ENCODE measurements around the gene ZDHHC12.
A peak's percentile ranks its signal among the peaks of the same experiment; 100 is the strongest.
"Not testable (repeated sequence)": the region's sequence is repeated elsewhere in the genome, so short reads cannot be mapped to it uniquely, and the experiment has no call there.

Gene ZDHHC12

DNA sequence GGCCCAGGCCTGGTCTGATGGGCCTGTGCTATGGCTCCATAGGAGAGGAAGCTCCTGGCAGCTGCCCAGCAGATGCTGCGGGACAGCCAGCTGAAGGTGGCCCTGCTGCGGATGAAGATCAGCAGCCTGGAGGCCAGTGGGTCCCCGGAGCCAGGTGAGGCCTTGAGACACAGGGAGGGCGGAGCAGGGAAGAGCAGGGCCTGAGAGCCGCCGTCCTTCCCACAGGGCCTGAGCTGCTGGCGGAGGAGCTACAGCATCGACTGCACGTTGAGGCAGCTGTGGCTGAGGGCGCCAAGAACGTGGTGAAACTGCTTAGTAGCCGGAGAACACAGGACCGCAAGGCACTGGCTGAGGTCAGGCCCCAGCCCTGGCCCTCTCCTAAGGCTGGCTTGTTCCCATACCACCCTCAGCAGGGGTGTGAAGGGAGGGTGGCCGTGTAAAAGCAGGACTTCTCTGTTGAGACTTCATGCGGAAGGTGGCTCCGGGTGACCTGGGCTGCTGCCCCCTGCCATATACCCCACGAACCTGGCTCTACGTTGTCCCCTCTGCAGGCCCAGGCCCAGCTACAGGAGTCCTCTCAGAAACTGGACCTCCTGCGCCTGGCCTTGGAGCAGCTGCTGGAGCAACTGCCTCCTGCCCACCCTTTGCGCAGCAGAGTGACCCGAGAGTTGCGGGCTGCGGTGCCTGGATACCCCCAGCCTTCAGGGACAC, 17.1 kb downstream of the ZDHHC12 start:
- DNase-seq = no peak

DNA sequence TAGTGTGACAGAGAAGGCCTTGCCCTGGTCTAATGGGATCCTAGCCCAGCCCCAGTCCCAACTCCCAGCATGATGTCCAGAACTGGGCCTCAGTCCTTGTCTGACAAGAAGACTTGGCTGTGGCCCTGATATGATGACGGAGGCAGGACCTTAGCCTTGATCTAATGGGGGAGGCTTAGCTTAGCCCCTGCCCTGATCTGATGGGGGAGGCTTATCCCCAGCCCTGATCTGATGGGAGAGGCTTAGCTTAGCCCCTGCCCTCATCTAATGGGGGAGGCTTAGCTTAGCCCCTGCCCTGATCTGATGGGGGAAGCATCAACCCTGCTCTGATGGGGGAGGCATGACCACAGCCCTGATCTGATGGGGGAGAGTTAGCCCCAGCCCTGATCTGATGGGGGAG, 17.9 kb downstream of the ZDHHC12 start:
- DNase-seq = no peak

DNA sequence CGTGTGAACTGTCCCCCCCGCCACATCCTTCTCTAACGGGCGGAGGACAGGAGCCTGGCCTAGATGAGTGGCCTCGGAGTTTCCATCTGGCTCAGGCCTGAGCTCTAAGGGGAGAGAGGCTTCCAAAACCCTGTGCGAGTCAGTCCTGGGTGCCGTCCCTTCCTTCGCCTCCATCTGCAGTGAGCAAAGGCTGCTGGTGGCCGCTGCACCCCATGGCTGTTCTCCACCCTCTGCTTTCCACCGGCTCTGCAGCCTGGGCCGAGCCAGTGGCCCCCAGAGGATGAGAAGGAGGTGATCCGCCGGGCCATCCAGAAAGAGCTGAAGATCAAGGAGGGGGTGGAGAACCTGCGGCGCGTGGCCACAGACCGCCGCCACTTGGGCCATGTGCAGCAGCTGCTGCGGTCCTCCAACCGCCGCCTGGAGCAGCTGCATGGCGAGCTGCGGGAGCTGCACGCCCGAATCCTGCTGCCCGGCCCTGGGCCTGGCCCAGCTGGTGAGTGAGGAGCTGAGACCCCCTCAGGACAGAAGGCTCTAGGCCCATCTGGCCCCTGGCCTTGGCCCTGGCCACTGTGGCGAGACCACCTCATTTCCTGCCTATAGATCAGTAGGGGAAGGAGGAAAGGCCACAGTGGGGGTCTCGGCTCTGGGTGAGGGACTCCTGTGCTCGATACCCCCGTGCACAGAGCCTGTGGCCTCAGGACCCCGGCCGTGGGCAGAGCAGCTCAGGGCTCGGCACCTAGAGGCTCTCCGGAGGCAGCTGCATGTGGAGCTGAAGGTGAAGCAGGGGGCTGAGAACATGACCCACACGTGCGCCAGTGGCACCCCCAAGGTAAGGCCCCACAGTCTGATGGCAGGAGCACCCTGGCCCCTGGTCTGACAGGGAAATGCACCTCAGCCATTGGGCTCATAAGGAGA, 18.6 kb downstream of the ZDHHC12 start:
- DNase-seq = no peak

- DNase-seq = no peak
Observed at GRCh38 chr9:128704356-128704670, 19.6 kb downstream of the ZDHHC12 start.

GRCh38 chr9:128703616-128704355, 20.1 kb downstream of the ZDHHC12 start:
- no peak for DNase-seq

DNA sequence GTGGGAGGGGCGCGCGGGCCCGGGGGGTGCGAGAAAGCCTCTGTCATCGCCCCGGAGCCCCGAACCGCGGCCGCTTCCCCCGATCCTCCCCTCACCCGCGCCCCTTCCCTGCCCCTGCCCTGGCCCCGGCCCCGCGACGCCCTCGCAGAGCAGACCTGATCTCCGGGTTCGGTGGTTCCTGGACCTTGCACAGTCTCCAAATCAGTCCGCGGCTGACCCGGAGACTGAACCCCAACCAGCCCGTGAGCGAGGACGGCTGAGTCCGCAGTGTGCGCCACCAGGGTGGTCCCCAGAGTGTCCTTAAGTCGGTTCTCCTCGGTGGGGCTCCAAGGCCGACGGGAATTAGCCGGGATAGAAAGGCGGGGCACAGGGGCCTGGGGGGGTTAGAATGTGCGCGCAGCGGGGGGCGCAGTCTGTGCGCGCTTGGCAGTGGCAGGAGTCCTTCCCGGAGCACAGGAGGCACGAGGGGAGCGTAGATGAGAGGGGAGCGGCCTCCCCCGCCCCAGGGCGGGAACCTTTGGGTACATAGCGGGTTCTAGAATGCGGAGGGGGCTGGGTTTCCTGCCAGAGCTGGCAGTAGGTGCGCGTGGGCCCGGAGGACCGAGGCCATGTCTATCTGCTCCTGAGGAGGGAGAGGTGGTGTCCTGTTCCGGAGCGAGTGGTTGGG, 20.8 kb downstream of the ZDHHC12 start:
- no peak for DNase-seq

- peak; percentile 51 to 54 for DNase-seq
Observed at GRCh38 chr9:128702445-128702948, 21.4 kb downstream of the ZDHHC12 start, which contains the start of gene PKN3. PKN3 (plus strand) TSS chr9:128702503; CDS start chr9:128702916, 413 bp downstream.

DNA sequence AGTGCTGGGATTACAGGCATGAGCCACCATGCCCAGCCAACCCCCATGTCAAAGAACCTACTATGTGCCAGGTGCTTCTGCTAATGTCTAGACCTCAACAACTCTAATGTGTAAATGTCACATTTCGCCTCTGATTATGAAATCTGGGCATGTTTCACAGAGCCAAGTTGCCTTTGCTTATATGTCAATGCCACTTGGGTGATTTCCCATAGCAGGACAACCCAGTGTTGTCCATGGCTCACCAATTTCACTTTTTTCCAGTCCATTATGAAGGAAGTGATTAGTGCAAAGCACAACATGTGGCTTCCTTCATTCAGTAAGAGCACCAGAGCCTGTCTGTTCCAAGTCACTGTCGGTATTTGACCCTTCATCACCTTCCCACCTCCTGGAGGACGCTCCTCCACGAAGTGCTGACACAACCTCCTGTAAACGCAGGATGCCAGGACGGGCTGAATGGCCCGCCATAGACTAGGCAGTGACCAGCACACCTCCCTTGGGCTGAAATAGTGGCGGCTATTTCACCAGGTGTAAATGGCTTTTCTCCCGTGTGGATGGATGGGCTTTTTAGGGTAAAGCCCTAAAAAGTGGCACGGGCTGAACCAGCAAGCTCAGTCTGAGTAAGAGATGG, 22.6 kb downstream of the ZDHHC12 start:
- DNase-seq = no peak

- not testable (repeated sequence) for DNase-seq
Observed at GRCh38 chr9:128699096-128699795, 24.7 kb downstream of the ZDHHC12 start.

GRCh38 chr9:128696923-128697707, 26.8 kb downstream of the ZDHHC12 start:
- DNase-seq = no peak

- DNase-seq = no peak
Observed at GRCh38 chr9:128694344-128694743, 29.6 kb downstream of the ZDHHC12 start.

DNA sequence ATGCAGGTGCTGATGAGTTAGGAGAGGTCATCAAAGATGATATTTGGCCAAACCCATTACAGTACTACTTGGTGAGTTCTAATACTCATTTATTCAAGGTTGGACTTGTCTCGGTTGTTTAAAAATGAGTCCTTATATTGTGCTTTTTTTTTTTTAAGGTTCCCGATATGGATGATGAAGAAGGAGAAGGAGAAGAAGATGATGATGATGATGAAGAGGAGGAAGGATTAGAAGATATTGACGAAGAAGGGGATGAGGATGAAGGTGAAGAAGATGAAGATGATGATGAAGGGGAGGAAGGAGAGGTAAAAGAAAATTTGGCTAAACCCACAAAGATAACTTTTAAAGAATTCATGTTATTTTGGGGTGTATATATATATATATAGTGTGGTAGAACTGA, 30.2 kb downstream of the ZDHHC12 start:
- DNase-seq = not testable (repeated sequence)

DNA sequence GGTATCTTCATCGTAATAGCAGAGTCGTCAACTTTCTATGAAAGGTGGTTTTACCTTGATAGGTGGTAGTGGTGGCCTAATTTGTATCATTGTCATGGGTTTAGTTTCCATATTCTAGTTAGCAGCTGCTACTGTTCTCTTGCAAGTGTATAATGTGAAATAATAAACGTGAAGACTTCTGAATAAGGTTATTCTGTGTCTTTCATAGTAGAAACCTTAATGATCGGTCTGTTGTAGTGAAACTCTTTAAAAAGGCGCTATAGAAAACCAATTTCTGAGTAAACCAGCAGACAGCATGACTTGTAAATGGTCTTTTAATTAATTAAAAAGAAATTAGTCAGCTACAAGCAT, 33.3 kb downstream of the ZDHHC12 start:
- DNase-seq = no peak

DNA sequence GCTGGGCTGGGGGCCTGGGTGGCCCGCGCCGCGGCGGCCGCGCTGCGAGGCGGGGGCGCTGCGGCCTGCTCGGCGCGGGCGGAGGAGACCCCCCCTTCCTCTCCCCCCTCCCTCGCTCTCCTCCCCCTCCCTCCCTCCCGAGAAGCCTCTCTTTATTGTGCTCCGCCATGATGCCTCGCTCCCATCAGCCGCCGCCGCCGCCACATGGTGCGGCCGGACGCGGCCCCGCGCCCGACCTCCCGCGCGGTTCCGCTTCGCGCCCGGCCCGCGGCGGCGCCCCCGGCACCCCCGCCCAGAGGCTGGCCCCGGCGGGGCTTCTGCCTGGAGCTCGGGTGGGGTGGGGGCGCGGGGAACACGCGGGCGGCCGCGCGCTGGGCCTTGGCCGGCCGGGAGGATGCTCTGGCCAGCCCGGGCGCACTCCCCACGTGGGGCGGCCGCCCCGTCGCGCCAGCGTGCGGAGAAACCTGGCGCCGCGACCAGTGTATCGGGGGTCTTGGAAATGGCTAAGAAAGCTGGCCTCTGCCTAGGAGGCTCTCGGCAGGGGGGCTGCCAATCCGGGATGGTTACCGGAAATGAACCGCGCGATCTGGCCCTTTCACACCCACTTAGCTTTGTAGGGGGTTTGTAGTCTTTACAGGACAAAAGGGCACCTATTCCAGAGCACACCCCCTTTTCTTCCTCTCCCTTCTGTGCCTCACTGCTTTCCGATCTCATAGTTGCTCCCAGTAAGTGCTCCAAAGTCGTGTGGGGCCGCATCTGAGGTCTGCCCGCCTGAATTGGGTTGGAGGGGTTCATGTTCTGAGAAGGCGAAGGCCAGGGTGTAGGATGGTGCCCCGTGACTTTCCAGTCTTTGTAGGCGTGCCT, 33.9 kb downstream of the ZDHHC12 start:
- peak; percentile 53 to 55 for DNase-seq

DNA sequence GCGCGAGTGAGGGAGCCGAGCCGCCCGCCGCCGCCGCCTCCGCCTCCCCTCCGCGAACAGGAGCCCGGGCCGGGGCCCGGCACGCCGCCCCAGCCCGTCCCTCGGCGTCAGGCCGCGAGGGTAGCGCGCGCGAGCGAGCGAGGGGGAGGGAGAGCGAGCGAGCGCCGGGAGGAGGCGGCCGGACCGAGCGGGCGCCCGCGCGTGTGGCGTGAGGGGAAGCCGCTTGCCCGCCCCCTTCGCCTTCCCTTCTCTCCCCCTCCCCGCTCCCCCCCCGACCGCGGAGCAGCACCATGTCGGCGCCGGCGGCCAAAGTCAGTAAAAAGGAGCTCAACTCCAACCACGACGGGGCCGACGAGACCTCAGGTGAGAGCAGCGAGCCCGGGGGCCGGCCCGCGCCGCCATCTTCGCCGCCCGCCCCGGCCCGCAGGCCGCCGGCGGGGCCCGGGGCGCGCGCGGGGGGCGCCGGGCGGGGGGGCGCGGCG, 34.6 kb downstream of the ZDHHC12 start:
- DNase-seq = peak in 1 of 2 experiments; percentile 58

- peak; percentile 93 to 95 for DNase-seq
Observed at GRCh38 chr9:128688501-128689292, 35.2 kb downstream of the ZDHHC12 start, which contains the start of gene SET. SET (plus strand) TSS chr9:128689222; CDS start chr9:128689583, 361 bp downstream.

DNA sequence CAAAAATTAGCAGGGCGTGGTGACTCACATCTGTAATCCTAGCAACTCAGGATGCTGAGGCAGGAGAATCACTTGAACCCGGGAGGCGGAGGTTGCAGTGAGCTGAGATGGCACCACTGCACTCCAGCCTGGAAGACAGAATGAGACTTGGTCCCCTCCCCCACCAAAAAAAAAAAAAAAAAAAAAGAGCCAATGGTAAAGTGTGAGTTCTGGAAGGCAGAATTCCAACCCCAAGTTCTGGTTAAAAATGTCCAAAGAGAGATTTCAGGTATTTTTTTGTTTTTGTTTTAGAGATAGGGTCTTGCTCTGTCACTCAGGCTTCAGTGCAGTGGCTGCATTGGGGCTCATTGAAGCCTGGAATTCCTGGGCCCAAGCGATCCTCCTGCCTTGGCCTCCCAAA, 36.5 kb downstream of the ZDHHC12 start:
- DNase-seq = no peak
